Epithelial cell of esophagus (primary cell): ENCODE data around the gene SNAP25.

ENCODE experiments used
- DNase-seq: peaks from one replicate; pipeline ENCODE4 v3.0.0; 2010; ENCODE audit warnings: low read depth
- H3K4me3 ChIP-seq: 2 replicates; pipeline ENCODE4 v1.5.1; 2011; ENCODE audit warnings: mild to moderate bottlenecking, low read length, control low read depth
- CTCF ChIP-seq: IDR thresholded peaks from 2 replicates; pipeline ENCODE4 v1.5.1; 2011; ENCODE audit warnings: low read depth, mild to moderate bottlenecking, low read length, control low read depth, inconsistent platforms; ENCODE audit not compliant: insufficient read depth; ENCODE audit errors: missing control alignments

Gene SNAP25

DNA sequence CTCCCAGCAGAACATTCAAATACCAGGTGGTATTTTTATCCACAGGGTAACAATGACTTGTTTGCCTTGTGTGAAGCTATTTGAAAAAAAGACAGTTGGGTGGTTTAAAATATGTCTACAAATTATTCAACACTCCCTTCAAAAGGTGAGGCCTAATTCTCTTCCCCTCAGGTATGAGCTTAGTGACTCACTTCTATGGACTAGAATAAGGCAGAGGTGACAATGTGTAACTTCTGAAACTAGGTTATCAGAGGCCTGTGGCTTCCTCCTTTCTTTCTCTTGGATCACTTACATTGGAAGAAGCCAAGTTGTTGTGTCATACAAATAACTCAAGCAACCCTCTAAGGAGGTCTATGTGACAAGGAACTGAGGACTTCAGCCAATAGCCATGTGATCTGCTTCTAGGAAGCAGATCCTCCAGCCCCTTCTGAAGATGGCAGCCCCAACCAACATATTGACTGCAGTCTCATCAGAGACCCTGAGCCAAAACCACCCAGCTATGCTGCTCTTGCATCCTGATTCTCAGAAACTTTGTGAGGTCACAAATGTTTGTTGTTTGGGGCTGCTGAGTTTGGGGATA, 102.6 kb downstream of the SNAP25 start:
- DNase-seq: no peak
- TF ChIP-seq CTCF: no peak
- no peak overlapping the region for H3K4me3 ChIP-seq

DNA sequence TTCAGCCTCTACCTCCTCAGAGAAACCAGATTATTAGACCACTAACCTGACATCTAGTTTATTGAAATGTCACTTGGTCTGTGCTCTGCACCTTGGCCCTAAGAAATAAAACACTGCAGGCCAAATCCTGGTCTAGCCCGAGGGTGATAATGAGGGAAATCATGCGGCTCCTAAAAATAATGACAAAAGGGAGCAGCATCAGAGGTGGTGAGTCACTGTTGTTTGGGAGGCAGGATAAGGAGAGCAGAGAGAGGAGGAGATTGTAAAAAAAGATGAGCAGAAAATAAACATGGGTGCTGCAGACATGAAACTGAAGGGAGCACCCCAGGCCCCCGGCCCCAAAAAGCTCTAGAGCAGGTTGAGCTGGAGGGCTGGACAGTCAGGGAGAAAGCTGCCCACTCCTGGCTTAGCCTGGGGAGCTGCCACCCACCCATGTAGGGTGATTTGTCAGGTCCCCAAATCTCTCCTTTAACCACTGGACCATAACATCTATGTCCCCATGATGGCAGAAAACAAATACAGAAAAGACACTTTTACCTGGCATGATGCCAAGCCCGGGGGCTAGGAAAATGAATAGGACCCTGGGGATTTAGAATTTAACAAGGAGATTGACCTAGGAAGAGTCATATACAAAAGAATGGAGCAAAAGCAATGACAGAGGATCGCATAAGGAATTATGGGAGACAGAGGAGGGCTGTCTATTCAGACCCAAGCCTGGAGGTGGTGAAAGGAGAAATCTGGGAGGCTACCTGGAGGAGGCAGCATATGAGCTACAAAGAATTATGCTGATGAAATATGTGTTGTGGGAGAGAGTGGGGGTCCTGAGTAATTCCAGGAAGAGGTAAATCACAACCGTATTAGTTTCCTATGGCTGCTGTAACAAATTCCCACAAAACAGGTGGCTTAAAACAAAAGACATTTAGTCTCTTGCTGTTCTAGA, 103.7 kb downstream of the SNAP25 start:
- DNase-seq: peak; percentile 16
- H3K4me3 ChIP-seq: no peak overlapping the region
- no peak for TF ChIP-seq CTCF

- no peak overlapping the region for H3K4me3 ChIP-seq
- DNase-seq: no peak
- TF ChIP-seq CTCF: peak; percentile 4
Measured at GRCh38 chr20:10323729-10324128, 105.1 kb downstream of the SNAP25 start.

DNA sequence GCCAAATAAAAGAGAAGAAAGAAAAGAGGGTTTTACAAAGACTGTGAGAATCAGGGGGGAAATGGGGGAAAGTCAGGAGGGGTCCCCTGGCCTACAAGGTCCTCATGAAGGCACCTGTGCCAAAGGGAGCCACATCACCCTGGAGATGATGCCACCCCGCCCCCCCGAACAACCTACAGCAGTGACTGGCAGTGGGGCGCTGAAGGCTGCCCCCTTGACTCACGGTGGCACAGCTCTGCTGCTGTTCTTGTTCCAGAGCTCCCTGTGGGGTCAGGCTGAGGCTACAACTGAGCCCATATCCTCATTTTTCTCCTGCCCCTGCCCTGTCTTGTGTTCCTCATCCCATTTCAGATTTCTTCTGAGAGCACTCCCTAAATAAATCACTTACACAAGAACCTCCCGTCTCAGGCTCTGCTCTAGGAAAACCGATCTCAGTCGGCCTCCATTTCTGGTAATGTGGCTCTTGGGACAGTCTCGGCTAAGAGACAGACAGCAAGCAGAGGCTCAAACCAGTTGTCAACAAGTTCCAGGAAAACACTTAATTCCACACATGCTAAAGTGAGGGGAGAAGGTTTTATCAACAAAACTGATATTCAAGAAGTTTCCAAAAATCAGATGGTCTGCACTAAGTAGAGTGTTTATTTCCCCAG, 105.7 kb downstream of the SNAP25 start:
- H3K4me3 ChIP-seq: no peak overlapping the region
- DNase-seq: no peak
- TF ChIP-seq CTCF: no peak

DNA sequence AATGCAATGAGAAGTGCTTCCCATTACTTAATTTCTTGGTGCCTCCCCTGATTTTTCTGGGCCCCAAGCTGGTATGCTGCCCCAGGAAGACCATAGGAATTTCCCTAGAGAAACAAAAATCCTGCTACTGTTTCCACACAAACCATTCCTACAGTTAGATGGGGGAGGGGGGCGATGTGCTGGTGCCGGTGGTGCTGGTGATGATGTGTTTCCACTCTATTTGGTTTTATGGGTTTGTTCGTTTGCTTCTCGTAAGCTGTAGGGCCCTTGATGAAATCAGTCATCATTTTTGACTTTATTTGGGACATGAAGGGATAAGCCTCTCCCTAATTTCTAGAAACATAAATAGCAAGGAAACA, 110.2 kb downstream of the SNAP25 start:
- no peak for TF ChIP-seq CTCF
- DNase-seq: no peak
- H3K4me3 ChIP-seq: no peak overlapping the region

DNA sequence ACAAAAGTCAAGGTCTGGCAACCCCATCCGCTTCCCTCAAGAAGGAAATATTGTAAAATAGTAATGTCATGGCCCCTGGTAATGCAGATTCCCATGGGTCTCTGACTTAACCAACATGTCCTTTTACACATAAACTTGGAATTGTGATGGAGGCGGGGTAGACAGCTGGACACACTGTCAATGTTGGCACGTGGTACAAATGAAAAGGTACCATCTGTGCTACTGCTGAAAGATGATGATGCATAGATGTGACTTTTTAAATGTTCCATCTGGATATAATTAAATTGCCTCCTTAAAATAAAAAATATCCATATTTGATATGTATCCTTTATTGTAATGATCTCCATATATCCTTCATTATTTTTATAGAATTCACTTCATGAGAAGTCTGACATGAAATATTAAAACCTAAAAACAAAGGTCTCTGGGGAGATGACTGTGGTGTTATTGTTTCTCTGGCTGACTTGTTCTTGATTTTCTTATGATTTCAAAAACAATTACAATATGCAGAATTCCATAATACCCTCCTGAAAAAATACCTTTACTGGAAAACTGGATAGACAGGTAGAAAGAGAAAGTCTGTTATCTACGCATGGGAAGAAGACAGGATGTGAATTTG, 110.9 kb downstream of the SNAP25 start:
- DNase-seq: no peak
- no peak overlapping the region for H3K4me3 ChIP-seq
- TF ChIP-seq CTCF: no peak
